Midbrain (tissue), 1 donor: ENCODE data around the gene CACNA2D3.

Source experiments
- DNase-seq: peaks from one replicate; lab custom pipeline; 2025; lab: John Stamatoyannopoulos, UW

The CACNA2D3 gene

DNA sequence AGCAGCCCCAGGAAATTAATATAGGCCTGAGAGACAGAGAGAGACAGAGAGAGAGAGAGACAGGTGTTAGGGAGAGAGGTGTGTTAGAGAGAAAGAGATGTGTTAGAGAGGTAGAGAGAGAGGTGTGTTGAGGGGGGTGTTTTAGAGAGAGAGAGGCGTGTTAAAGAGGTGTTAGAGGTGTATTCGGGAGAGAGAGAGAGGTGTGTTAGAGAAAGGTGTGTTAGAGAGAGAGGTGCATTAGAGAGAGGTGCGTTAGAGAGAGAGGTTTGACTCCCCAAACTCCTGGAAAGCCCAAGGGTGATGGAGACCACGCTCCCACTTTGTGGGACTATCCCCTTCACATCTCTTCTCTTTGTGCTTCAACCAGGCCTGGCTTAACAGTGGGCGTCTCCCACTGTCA lies 95.5 kb downstream of the CACNA2D3 start:
- no peak for DNase-seq

DNA sequence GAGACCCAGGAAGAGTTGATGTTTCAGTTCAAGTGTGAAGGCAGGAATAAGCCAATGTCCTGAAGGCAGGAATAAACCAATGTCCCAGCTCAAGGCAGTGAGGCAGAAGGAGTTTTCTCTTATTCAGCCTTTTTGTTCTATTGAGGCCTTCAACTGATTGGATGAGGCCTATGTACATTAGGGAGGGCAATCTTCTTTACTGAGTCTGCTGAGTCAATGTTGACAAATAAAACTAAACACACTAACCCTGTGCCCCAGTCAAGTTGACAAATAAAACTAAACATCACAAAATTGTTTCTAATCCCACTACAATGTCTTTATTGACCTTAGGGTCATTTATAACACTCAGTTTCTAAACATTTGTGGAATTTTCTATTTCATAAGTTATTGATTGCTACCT lies 100.0 kb downstream of the CACNA2D3 start:
- no peak for DNase-seq

DNA sequence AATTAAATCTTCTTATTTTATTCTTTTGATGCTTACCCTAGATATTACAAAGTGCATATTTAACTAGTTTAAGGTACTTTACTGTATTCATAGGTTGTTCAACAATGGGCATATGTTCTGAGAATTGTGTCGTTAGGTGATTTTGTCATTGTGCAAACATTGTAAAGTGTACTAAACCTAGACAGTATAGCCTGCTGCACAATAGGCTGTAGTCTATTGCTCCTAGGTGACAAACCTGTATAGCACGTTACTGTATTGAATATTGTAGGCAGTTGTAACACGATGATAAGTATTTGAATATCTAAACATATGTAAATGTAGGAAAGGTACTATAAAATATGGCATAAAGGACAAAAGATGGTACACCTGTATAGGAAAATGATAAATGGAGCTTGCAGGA lies 100.7 kb downstream of the CACNA2D3 start:
- no peak for DNase-seq

DNA sequence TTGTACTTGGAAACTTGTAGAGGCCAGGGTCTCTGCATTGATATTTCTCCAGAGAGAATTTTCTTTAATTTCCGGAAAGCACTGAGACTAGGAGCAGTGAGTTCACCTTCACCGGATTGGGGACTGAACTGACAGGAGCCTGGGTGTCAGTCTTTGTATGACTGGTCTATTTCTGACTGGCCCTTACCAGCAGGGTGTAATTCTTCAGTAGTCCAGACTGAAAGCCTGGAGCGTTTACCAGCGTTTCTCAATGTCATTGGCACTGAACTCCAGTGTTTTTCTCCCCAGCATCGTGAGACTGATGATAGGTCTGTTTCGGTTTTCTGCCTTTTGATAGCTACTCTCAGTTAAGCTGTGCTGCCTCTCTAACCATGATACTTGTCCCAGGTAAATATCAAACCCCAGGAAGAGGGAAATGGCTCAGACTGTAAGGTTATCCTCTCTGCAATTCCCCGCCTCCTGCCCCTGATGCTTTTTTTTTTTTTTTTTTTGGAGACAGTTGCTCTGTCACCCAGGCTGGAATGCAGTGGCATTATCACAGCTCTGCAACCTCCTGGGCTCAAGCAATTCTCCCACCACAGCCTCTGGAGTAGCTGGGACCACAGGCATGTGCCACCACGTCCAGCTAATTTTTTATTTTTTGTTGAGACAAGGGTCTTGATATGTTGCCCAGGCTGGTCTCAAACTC lies 103.6 kb downstream of the CACNA2D3 start:
- no peak for DNase-seq

DNA sequence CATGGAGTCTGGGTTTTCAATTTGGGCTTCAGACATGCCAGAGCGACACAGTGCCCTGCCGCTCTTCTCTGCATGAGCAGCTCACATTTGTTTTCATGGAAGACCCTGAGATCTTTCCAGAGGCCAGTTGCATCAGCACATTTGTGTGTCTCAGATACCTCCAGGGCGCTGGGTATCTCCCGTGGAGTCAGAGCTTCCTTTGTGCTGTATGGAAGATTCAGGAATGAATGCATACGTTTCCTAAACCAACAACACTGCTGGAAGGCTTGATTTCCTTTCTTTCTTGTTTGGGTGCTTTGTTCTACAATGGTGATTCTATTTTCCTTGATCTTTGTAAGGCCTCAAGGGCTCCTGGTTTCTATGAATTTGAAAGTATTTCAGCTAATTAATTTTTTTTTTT lies 106.5 kb downstream of the CACNA2D3 start:
- no peak for DNase-seq

DNA sequence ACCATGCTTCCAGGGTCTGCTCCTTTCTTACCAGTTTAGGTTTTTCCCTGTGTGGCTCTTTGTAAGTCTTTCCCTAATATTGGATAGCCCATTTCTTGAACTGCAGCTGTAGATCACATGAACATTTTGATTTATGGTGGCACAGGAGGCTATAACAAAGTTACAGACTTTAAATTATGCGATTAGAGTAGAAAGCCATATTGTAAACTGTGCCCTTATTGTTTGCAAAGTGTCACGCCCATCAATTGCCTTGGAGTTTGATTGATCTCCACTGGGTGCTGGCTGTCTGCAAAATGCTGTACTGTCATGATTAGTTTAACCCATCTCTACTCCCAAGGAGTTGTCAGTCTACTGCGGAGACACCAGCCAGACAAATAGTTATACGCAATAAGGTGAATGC lies 110.3 kb downstream of the CACNA2D3 start:
- no peak for DNase-seq

DNA sequence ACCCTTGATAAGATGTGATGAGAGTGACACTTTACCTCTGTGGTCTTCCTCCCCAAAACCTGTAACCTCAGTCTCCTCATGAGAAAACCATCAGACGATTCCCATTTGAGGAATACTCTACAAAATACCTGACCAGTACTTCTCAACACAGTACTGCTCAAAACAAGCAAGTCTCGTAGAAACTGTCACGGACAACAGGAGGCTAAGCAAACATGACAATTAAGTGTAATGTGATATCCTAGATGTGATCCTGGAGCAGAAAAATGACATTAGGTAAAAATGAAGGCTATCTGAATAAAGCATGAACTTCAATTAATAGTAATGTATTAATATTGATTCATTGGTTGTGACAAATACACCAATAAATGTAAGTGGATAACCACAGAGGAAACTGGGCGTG lies 113.6 kb downstream of the CACNA2D3 start:
- no peak for DNase-seq

DNA sequence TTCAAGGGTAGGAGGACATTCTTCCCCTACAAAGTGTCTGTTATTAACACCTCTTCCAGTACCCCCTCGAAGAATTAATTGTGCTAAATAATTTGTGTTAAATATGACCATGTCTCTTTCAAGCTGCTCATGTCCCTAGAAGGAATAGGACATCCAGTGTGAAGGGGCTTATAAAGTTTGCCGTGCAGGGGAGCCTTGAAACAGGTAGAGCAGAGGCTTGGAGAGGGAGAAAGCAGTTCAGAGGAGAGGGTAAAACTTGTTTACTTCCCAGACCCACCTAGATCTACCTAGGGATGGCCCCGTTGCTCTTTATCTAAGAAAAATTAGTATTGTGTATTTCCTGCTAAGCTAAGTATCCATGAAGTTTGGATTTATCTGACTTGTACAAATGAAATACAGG lies 114.8 kb downstream of the CACNA2D3 start:
- no peak for DNase-seq

DNA sequence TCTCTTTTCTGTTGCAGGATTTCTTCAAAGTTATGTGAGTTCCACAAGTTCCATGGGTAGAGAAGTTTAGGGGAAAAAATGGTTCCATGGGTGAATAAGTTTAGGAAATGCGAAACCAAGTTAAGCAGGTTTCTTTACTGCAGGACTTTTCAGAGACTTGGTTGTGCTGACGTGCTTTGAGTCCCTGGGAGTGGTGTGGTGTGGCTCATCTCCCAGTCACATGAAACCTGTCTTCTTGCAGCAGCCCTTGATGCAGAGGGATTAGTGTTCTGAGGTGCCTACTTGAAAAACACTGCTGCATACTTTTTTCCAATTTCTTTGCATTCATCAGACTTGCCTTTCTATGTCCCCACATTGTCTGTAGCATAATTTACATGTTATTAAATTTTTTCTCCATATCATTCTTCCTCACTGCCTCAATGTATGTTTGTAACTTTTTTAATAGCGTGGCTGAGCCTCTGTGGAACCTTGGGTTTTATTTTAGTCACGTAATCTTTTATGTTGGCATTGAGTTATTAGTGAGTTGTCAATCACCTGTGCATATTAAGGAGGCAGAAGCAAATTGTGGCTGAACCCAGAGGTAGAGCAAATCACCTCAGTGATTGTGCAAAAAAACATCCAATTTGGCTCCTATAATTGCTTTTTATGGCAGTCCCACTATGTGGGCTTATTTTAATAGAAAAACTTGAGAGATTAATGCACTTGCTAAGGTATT lies 115.6 kb downstream of the CACNA2D3 start:
- no peak for DNase-seq

DNA sequence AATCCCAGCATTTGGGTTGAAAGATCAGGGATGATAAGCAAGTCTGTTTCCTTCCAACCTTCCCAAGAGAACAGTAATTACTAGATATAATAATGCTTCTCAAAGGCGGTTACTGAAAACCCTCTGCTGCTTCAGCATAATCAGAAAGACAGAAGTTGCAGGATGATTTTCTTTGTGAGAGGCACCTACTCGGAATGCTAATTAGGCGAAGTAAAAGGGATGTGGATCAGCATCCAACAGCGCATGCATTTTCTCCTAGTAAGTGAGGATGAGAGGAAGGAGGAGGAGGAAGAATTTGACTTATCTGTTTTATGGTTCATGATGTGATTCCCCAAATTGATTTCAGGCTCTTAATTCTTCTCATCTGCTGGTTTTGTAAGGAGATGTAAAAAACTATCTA lies 118.0 kb downstream of the CACNA2D3 start:
- DNase-seq: no peak

DNA sequence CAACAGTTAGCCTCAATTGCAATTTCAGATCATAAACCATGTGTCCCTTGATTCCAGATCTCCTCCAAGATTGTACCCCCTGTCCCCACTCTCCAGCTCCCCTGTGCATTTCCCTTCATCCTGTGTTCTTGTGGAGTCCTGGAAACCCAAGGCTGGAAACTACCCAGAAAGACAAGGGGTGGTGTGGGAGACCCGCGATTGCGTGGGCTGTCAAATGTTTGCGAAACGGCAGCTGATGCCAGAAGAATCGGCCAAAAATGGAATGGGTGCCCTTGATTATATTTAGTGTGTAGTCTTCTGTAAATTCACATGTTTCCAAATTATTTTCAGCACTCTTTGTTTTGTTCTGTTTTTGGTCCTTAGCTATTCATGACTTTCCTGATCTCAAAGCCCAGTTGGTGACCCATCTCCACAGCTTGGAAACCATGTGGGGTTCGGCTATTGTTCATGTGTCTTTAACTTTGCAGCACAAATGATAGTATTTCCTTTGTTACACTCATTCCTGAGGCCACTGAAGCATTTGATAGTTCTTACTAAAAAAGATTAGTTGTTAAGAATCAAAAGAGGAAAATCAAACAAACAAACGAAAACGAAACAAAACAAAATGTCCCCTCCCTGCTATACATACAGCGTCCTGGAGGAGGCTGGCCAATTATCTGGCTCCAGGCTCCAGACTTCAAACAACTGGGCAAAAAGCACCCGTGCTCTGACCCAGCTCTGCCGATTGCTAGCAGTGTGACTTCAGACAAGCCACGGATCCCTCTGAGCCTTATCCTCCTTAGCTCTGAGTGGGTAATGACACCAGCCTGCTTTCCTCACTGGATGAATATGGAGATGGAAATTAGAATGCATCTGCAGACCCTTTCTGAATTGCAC lies 120.9 kb downstream of the CACNA2D3 start:
- DNase-seq: no peak

DNA sequence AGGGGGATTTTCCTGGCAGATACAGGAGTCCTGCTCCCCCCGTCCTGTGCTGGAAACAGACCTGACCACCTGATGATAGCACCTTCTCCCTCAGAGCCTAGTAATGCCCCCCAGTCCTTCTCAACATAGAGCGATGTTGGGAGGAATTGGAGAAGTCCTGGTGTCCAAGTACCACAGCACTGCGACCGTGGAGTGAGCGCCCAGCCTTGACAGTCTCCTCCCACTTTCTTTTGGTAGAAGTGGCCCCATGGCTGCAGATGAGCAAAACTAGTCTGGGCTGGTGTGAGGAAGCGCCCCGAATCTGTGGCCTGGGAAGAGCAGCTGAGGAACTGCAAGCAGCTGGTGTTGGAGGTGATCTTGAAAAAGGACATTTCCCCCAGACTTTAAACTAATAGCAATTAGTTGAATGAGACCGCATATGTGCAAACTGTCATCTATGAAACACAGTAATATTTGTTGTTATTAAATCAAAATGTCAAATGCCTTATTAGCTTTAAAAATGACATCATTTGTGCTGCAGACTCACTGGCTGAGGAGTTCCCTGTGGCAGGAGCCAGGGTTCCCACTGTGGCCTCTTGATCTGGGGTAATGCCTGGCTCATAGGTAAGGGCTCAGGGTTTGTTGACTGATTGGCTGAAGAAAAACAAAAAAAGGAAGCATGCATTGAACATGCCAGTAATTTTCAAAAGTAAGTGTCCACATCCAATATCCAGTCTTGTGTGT lies 121.8 kb downstream of the CACNA2D3 start:
- DNase-seq: no peak

DNA sequence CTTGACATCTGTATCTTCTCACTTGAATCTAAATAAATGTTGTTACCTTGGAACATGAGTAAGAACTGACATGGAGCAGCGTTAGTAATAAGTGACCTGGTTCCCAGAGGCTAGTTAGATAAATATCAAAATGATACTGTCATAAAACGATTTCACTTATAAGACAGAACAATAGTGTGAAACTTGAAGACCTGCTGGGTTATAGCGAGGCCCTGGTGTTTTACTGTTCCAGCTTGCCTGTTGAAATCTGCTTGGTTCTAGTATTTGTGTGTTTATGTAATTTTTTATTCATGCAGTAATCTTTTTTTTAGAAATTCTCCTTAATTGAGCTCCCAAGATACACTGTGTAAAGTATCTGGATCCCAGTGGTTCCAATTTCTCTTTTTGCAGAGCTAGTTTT lies 129.4 kb downstream of the CACNA2D3 start:
- DNase-seq: no peak

DNA sequence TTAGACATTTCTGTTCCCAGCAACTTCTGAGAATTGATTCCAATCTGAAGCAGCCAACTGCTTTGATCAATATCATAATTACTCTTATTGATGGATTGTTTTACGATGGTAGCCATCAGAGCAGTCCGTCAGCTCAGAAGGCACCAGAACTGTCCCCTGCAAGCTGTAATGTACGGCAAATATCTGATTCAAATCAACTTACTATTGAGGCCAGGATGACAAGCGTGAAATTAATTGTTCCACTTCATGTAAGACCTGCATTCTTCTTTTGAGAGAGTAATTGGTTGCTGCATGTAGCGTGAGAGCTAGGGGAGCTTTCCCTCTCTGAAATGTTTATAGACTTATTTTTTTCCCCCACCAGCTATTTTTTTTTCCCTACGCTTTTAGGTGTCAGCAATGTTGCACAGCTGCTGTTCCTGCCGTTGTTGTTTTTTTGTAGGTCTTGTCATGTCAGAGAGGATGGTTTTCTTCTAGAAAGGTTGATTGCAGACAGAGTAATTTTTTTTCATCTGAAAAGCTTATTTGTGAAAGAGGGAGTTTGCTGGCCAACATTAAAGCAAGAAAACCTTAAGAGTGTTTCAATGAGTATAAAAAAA lies 134.9 kb downstream of the CACNA2D3 start:
- no peak for DNase-seq

DNA sequence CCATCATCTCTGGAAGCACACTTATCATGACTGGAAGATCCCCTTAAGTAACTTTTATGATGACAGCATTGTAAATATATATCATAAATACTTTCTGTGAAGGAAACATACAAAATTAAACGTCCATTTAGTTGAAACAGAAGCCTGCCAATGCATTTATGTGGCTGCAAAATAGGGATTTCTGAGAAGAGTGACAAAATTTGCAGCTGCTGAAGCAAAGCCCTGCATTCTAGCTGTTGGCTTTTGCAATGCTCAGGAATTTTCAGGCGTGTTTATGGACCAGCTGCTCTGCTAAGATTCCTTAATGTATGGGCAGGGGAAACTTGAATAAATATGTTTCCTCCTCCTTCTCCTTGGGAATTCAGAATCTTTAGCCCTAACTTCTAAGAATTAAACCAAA lies 137.3 kb downstream of the CACNA2D3 start:
- DNase-seq: no peak

DNA sequence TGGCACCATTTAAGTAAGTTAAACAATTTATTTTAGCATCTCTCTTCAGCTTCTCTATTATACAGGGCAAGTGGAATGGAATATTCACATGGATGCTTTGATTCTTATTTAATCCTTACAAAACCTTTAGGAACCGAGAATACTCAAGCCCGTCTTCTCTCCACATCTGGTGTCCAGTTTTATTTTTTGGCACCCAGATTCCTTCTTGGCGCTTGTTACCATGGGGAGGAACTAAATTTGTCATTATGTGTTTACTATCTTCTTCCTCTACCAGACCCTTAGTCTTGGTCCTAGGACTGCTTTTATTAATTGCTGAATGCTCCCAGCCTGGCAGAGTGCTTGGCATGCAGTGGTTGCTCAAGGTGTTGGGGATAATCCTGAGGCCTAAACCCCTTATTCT lies 138.8 kb downstream of the CACNA2D3 start:
- DNase-seq: no peak

DNA sequence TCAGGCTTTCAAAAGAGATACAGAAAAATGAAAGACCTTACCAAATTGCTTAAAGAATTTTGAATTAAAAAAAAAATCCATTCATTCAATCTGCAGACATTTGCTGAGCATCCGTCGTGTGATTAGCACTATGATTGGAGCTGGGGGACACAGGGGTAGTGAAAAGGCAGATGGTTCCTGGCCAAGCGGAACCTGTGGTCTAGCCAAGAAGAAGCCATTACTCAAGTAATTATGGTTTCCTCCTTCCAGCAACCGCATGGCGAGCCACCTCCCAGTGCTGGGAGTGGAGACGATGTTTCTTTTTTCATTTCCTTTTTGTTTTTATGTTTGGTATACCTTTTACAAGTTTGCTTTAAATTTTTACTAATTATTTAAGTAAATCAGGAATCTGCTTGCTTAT lies 140.2 kb downstream of the CACNA2D3 start:
- no peak for DNase-seq

DNA sequence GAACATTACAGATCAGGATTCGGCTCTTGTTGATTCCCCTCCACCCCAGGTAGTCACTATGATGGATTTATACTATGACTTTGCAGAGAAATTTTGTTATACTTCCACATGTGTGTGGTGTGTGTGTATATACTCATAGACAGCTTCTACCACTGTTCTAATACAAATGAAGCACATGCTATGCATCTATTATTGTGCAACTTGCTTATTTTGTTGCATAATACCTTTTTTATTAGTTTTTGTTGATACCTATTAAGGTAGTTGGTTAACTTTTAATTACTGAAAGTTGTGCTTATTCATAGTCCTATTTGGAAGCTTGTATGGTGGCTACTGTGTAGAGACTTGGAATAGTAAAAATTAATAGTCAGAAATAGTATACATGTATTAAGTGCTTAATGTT lies 140.6 kb downstream of the CACNA2D3 start:
- DNase-seq: no peak

DNA sequence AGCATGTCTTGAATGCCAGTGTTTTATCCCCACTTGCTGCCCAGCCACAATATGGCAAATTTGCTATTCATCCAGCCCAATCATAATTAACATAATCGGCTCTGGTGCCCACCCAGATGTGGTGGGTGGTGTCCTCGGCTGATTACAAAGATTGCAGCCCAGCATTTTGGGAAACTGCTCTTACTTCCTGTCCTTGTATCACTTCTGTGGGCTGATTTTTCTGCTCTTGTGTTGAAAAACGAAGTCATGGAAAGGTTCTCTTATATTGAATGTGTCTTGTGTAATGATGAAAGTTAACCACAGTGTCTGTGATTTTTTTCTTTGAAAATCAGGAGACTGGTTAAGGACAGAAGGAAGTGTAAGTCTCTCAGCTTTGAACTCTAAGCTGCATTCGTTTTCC lies 141.7 kb downstream of the CACNA2D3 start:
- no peak for DNase-seq

DNA sequence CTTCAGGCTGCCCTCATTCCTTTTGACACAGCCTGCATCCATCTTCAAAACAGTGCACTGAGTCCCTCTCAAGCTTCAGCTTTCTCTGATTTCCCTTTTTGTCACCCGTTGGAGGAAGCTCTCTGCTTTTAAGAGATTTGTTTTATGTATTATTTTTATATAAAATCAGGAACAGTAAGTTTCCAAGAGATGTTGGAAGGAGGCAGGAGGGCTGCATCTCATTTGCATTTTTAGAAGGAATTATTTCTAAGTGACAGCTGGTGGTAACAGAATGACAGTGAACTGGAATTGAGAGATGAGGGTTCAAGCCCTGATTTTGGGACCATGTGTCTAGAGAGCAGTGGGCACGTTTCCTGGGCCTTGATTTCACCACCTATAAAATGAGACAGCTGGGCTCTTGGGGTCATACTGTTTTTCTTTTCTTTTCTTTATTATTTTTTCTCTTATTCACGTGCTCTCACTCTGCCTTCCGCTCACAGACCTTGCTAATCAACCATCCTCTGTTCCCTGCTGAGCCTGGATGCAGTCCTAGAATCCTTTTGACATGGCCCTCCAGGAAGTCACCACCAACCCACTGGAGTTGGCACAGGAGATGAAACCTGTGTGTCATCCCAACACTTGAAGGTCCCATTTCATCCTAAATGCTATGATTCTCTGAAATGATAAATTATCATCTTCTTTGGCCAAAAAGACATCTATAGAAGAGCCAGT lies 148.6 kb downstream of the CACNA2D3 start:
- no peak for DNase-seq

DNA sequence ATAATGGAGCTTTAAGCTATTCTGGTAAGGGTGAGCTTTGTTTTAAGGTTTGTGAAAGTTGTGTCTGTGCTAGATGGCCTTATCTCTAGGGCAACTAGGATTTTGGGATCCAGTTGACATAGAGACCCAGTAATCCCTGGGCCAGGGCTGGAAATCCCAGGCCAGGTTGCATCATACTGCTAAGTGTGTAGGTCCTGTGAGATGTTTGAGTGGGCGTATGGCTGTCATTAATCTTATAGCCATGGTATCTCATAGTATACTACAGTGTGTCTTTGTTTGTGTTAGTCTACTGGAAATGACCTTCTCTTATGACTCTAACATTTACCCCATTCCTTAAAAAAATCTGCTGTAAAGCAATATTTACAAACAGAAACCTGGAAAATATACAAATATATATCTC lies 151.4 kb downstream of the CACNA2D3 start:
- no peak for DNase-seq
